ENCODE results near the gene RUFY4.

Gene RUFY4

GRCh38 chr2:218031771-218032257 lies 37.2 kb upstream of the RUFY4 start:
- H3K9me3 ChIP-seq (ENCODE audit: low read length): no peaks in the 10 kb centered on the region
- peaks cover 5% of the 10 kb centered on the region; the same call in 1 of the 2 replicates for H3K27me3 ChIP-seq (ENCODE audit: insufficient read depth, low read length)
- H3K9ac ChIP-seq (ENCODE audit: low read length): no peak overlapping the region
- H3F3A ChIP-seq (ENCODE audit: insufficient read depth, low read length): no peaks in the 10 kb centered on the region
- no peaks in the 10 kb centered on the region for H3K79me2 ChIP-seq (ENCODE audit: insufficient read depth, low read length)
- no peaks in the 10 kb centered on the region for H3K4me1 ChIP-seq (ENCODE audit: insufficient read depth, low read length, severe bottlenecking)
- no peaks in the 10 kb centered on the region for H4K20me1 ChIP-seq (ENCODE audit: insufficient read depth, low read length)
- H3K27ac ChIP-seq (ENCODE audit: low read depth, low read length, poor library complexity, severe bottlenecking): no peak overlapping the region
- H3K4me3 ChIP-seq (ENCODE audit: low read depth, low read length, poor library complexity, severe bottlenecking): no peak overlapping the region
- no peak overlapping the region for H2AFZ ChIP-seq (ENCODE audit: low read length)
- H3K36me3 ChIP-seq (ENCODE audit: insufficient read depth, low read length): no peaks in the 10 kb centered on the region
- TF ChIP-seq CTCF (IDR thresholded peaks at IDR 0.05; ENCODE audit: low read length): no peak
- TF ChIP-seq EZH2 (IDR thresholded peaks at IDR 0.05; ENCODE audit: borderline replicate concordance, low read length): no peak
- no peaks in the 10 kb centered on the region for H3K9me2 ChIP-seq (ENCODE audit: low read depth, low read length)
- no peak overlapping the region for H3K4me2 ChIP-seq (ENCODE audit: low read length)

- H2AFZ ChIP-seq (ENCODE audit: low read length): no peak overlapping the region
- no peak overlapping the region for H3K9ac ChIP-seq (ENCODE audit: low read length)
- no peak overlapping the region for H3K4me3 ChIP-seq (ENCODE audit: low read depth, low read length, poor library complexity, severe bottlenecking)
- no peaks in the 10 kb centered on the region for H3K9me2 ChIP-seq (ENCODE audit: low read depth, low read length)
- no peak for TF ChIP-seq EZH2 (IDR thresholded peaks at IDR 0.05; ENCODE audit: borderline replicate concordance, low read length)
- TF ChIP-seq CTCF (IDR thresholded peaks at IDR 0.05; ENCODE audit: low read length): no peak
- no peaks in the 10 kb centered on the region for H3K9me3 ChIP-seq (ENCODE audit: low read length)
- no peaks in the 10 kb centered on the region for H3K4me1 ChIP-seq (ENCODE audit: insufficient read depth, low read length, severe bottlenecking)
- no peak overlapping the region for H3K4me2 ChIP-seq (ENCODE audit: low read length)
- H3K27me3 ChIP-seq (ENCODE audit: insufficient read depth, low read length): peaks cover 5% of the 10 kb centered on the region; the same call in 1 of the 2 replicates
- no peaks in the 10 kb centered on the region for H4K20me1 ChIP-seq (ENCODE audit: insufficient read depth, low read length)
- no peaks in the 10 kb centered on the region for H3K79me2 ChIP-seq (ENCODE audit: insufficient read depth, low read length)
- H3F3A ChIP-seq (ENCODE audit: insufficient read depth, low read length): no peaks in the 10 kb centered on the region
- no peaks in the 10 kb centered on the region for H3K36me3 ChIP-seq (ENCODE audit: insufficient read depth, low read length)
- H3K27ac ChIP-seq (ENCODE audit: low read depth, low read length, poor library complexity, severe bottlenecking): no peak overlapping the region
These were observed 36.5 kb upstream of the RUFY4 start for GRCh38 chr2:218032336-218033171.

GRCh38 chr2:218033208-218033589 lies 35.9 kb upstream of the RUFY4 start:
- H3K4me3 ChIP-seq (ENCODE audit: low read depth, low read length, poor library complexity, severe bottlenecking): no peak overlapping the region
- no peaks in the 10 kb centered on the region for H3F3A ChIP-seq (ENCODE audit: insufficient read depth, low read length)
- no peak overlapping the region for H2AFZ ChIP-seq (ENCODE audit: low read length)

More at GRCh38 chr2:218033208-218033589, 35.9 kb upstream of the RUFY4 start:
- H3K4me2 ChIP-seq (ENCODE audit: low read length): no peak overlapping the region
- H3K9me2 ChIP-seq (ENCODE audit: low read depth, low read length): no peaks in the 10 kb centered on the region
- no peak overlapping the region for H3K27ac ChIP-seq (ENCODE audit: low read depth, low read length, poor library complexity, severe bottlenecking)
- H3K9ac ChIP-seq (ENCODE audit: low read length): no peak overlapping the region
- H4K20me1 ChIP-seq (ENCODE audit: insufficient read depth, low read length): no peaks in the 10 kb centered on the region
- H3K36me3 ChIP-seq (ENCODE audit: insufficient read depth, low read length): no peaks in the 10 kb centered on the region
- no peak for TF ChIP-seq CTCF (IDR thresholded peaks at IDR 0.05; ENCODE audit: low read length)
- no peak for TF ChIP-seq EZH2 (IDR thresholded peaks at IDR 0.05; ENCODE audit: borderline replicate concordance, low read length)
- no peaks in the 10 kb centered on the region for H3K9me3 ChIP-seq (ENCODE audit: low read length)
- peaks cover 5% of the 10 kb centered on the region; the same call in 1 of the 2 replicates for H3K27me3 ChIP-seq (ENCODE audit: insufficient read depth, low read length)
- H3K4me1 ChIP-seq (ENCODE audit: insufficient read depth, low read length, severe bottlenecking): no peaks in the 10 kb centered on the region
- no peaks in the 10 kb centered on the region for H3K79me2 ChIP-seq (ENCODE audit: insufficient read depth, low read length)

Measured in OCI-LY1 (cell line).